Right hindlimb (tissue), 1 donor: ENCODE results near the gene HINT1.
"Not testable (repeated sequence)": the region's sequence is repeated elsewhere in the genome, so short reads cannot be mapped to it uniquely, and the experiment has no call there.

Experiments used
- DNase-seq: peaks from one replicate; pipeline ENCODE4 v3.0.0-alpha.2; 2018

HINT1 gene

GRCh38 chr5:131169810-131170539 is 4.9 kb upstream of the HINT1 start:
- DNase-seq: no peak

- no peak for DNase-seq
Measured at GRCh38 chr5:131167615-131168014, 2.6 kb upstream of the HINT1 start.

DNA sequence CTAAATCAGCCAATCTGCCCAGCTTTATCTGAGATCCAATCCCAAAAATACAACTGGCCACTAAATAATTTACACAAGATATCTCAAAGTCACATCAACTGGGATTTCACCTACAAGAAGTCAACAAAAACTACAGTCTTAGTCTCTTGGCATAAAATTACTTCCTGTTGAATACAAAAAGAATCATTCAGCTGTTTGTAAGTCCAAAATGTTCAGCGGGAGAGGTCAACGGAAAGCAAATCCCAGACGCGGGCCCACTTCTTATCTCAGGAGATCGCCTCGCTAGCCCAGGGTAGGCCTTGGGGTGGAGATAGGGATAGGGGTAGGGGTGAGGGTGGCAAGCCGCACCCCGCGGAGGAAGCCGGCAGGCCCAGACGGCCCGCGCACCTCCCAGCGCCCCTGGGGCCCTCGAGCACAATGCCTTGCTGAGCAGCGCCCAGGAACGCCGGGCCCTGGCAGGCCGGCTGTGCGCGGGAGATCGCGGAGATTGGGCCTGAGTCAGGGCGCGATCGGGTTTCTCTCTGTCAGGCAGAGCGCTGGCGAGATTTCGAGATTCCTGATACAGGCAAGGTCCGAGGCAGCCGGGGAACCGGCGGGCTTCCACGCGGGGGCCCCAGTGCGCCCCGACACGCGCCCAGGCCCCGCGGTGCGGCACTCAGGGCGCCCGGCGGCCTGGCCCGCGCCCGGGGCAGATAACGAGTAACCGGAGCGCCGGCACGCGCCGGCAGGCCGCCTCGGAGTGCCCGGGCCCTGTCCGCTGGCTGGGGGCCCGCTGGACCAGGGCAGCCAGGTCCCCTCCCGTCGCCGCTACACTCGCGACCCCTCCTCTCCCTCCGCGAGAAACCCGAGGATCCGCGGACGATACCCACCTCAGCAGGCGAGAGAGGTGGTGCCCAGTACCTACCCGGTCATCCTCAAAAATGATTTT is 601 bp downstream of the HINT1 start:
- DNase-seq: peak; percentile 80

DNA sequence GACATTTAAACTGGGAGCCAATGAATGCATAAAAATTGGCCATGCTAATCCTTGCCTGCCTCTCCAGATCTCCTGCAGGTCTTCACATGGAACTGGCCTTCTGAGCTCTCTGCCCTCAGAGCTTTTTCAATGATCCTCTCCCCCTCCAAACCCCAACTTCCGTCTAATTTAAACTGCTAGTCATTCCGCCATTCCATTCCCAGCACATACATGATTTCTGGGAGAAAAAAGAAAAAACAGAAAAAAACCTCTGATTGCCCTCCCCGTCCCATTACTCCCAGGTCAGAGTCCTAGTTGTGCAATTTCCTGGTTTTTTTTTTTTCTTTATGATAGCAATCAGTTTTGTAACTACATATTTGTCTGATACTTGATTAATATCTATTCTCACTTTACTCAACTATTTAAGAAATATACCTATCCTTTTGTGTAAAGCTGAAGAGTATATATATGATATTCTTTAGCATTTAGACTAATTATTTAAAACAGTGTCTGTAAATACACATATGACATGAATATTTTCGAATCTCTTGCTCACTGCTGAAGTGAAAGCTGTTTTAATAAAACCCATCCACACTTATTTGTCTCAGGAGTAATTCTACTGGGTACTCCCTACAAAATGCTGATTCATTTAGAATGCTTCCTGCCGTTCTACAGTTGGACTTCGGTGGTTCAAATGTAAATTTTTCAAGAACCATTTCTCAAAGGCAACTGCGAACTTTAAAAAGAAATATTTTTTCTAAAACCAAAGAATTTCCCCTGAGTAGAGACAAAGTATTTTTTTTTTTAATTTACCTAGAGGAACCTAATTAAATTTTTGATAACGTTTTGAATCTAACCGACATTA is 1.6 kb downstream of the HINT1 start:
- DNase-seq: no peak

GRCh38 chr5:131160134-131160533 is 4.9 kb downstream of the HINT1 start:
- DNase-seq: no peak

- DNase-seq: no peak
Measured at GRCh38 chr5:131156957-131157356, 8.1 kb downstream of the HINT1 start.

GRCh38 chr5:131156385-131156784 is 8.7 kb downstream of the HINT1 start:
- no peak for DNase-seq

DNA sequence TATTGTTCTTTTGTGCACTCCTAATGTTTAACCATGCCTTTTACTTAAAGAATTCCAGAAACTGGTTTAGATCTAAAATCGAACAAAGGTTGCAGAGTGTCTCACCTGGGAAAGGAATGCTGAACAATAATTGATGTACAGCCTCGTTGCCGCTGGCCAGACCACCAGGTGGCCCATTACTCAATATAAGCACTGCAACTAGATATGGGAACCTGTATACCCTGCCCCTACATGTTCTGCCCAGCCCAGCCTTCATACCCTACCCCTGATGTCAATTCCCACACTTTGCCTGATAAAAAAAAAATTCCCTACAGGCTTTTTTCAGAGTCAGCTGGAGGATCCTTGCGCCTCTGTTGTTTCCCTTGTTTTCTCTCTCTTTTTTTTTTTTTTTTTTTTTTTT is 13.8 kb downstream of the HINT1 start:
- DNase-seq: no peak

DNA sequence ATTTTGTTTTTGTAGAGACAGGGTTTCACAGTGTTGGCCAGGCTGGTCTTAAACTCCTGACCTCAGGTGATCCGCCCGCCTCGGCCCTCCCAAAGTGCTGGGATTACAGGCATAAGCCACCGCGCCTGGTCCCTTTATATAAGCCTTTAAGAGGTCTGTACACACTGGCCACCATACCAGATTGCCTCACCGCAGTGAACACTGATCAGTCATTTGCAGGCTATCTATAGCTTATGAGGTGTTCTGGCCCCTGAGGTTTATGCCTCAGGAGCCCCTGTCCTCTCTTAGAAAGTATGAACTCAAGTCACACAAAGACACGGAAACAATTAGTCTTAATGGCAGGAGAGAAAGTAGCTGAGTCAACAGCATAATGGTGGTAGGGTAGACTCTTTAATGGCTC is 14.6 kb downstream of the HINT1 start:
- DNase-seq: no peak

- DNase-seq: no peak
Measured at GRCh38 chr5:131148835-131149234, 16.2 kb downstream of the HINT1 start.

GRCh38 chr5:131147258-131147657 is 17.8 kb downstream of the HINT1 start:
- DNase-seq: no peak

GRCh38 chr5:131142970-131143617 is 22.0 kb downstream of the HINT1 start:
- no peak for DNase-seq

GRCh38 chr5:131139321-131139720 is 25.7 kb downstream of the HINT1 start:
- DNase-seq: no peak

- not testable (repeated sequence) for DNase-seq
Measured at GRCh38 chr5:131138406-131138805, 26.6 kb downstream of the HINT1 start.

DNA sequence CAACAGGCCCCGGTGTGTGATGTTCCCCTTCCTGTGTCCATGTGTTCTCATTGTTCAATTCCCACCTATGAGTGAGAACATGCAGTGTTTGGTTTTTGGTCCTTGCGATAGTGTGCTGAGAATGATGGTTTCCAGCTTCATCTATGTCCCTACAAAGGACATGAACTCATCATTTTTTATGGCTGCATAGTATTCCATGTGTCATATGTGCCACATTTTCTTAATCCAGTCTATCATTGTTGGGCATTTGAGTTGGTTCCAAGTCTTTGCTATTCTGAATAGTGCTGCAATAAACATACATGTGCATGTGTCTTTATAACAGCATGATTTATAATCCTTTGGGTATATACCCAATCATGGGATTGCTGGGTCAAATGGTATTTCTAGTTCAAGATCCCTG is 32.0 kb downstream of the HINT1 start:
- DNase-seq: not testable (repeated sequence)

GRCh38 chr5:131129306-131129705 is 35.8 kb downstream of the HINT1 start:
- DNase-seq: no peak

- not testable (repeated sequence) for DNase-seq
Measured at GRCh38 chr5:131127244-131127643, 37.8 kb downstream of the HINT1 start.

DNA sequence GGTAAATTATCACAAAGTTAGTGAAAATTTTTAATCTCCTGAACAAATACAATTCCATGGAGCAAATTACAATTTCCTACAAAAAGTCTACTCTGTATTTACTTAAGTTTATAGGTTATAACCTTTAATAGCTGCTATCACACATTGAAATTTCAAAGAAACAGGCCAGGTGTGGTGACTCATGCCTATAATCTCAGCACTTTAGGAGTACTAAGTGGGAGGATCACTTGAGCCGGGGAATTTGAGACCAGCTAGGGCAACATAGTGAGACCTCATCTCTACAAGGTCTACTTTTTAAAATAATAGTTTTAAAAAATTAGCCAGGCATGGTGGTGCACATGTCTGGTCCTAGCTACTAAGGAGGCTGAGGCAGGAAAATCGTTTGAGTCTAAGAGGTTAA is 50.3 kb downstream of the HINT1 start:
- no peak for DNase-seq

- DNase-seq: no peak
Measured at GRCh38 chr5:131112424-131112823, 52.6 kb downstream of the HINT1 start.

GRCh38 chr5:131110256-131110594 is 54.8 kb downstream of the HINT1 start:
- no peak for DNase-seq

DNA sequence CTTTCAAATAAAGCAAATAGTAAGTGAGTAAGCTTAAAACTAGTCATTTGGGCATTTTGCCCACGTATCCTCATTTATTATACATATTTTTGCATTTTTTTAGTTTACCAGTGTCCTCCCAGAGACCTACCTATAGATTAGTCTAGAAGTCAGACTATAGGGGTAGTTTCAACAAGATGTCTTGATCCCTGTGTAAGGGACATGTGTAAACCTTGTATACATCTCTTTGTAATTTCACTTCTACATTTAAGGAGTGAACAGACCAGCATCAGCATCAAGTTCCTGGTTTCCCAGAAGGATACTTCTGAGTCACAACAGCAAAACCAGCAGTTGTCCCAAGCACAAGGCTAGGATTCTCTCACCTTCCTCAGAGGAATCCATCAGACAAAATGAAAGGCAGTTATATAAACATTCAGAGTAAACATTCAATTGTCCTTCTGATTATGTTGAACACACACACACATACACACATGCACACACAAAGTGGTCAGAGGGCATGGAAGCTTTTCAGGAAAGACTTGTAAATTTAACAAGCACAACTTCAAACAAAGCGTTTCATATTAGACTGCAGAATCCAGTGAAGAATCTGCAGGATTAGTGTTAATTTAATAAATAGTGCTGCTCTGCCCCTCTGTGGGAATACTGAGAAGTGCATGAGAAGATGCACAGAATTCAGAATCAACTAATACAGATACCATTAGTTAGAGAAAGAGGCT is 55.4 kb downstream of the HINT1 start:
- no peak for DNase-seq
